Hepatocyte (in vitro differentiated cells): Measurements from ENCODE around the gene RPS6KL1. TPM values are rescaled to one million over a fixed set of nuclear protein-coding genes. Genes with fewer than 3 reads are reported as not detected.

ENCODE experiments used
- DNase-seq: peaks from one replicate; pipeline ENCODE4 v3.0.0-alpha.2; 2016; ENCODE audit warnings: low spot score
- H2AFZ ChIP-seq: fragments of 200-600 bp; sonication (generic); 2 replicates; pipeline ENCODE4 v1.6.0; 2016; ENCODE audit warnings: antibody characterized with exemption, mild to moderate bottlenecking
- H3K27ac ChIP-seq: fragments of 200-600 bp; sonication (generic); 2 replicates; pipeline ENCODE4 v1.5.1; 2016; ENCODE audit warnings: mild to moderate bottlenecking
- H3K27me3 ChIP-seq: fragments of 200-600 bp; sonication (generic); 2 replicates; pipeline ENCODE4 v1.6.1; 2016
- H3K36me3 ChIP-seq: fragments of 200-600 bp; sonication (generic); replicated peaks from 2 replicates; pipeline ENCODE4 v1.5.1; 2016; ENCODE audit warnings: low read depth; ENCODE audit not compliant: insufficient read depth
- H3K4me1 ChIP-seq: fragments of 200-600 bp; sonication (generic); 2 replicates; pipeline ENCODE4 v1.5.1; 2016; ENCODE audit warnings: mild to moderate bottlenecking, moderate library complexity; ENCODE audit not compliant: insufficient read depth
- H3K4me2 ChIP-seq: fragments of 200-600 bp; sonication (generic); 2 replicates; pipeline ENCODE4 v1.6.0; 2016
- H3K4me3 ChIP-seq: fragments of 200-600 bp; sonication (generic); 2 replicates; pipeline ENCODE4 v1.5.1; 2016; ENCODE audit warnings: mild to moderate bottlenecking
- H3K79me2 ChIP-seq: fragments of 200-600 bp; sonication (generic); 2 replicates; pipeline ENCODE4 v1.6.0; 2017; ENCODE audit warnings: mild to moderate bottlenecking
- H3K9me2 ChIP-seq: fragments of 200-600 bp; sonication (generic); replicated peaks from 2 replicates; pipeline ENCODE4 v1.6.0; 2017; ENCODE audit warnings: mild to moderate bottlenecking; ENCODE audit not compliant: insufficient read depth
- H3K9me3 ChIP-seq: fragments of 200-600 bp; sonication (generic); 2 replicates; pipeline ENCODE4 v1.5.1; 2016; ENCODE audit warnings: low read depth, mild to moderate bottlenecking
- H4K20me1 ChIP-seq: fragments of 200-600 bp; sonication (generic); 2 replicates; pipeline ENCODE4 v1.6.0; 2016; ENCODE audit warnings: mild to moderate bottlenecking; ENCODE audit not compliant: insufficient read depth, poor library complexity, severe bottlenecking
- EZH2 ChIP-seq: fragments of 200-600 bp; sonication (generic); IDR thresholded peaks from 2 replicates; pipeline ENCODE4 v1.6.1; 2016; ENCODE audit warnings: antibody characterized with exemption, mild to moderate bottlenecking, borderline replicate concordance
- EZH2phosphoT487 ChIP-seq: fragments of 200-600 bp; sonication (generic); IDR thresholded peaks from one replicate; pipeline ENCODE4 v1.6.1; 2018; ENCODE audit warnings: antibody characterized with exemption, mild to moderate bottlenecking, low read depth, moderate library complexity; ENCODE audit not compliant: unreplicated experiment, severe bottlenecking
- WGBS: methylation state at CpG from one replicate; pipeline ENCODE4 v1.1.6; 2016; ENCODE audit warnings: low lambda C conversion rate; ENCODE audit errors: missing lambda C conversion rate; 5-methylcytosine and 5-hydroxymethylcytosine counted together
- polyA plus RNA-seq: library from polyadenylated mRNA; unstranded; fragments of >200 nt; fragmentation: Nextera tagmentation; extraction: Ambion mirVana; gene quantifications from 2 replicates; pipeline ENCODE4 v1.2.1, GENCODE V29; 2016
- total RNA-seq: library from RNA; depleted of rRNA; stranded (reverse); fragments of >200 nt; gene quantifications from 2 replicates; pipeline ENCODE4 v1.2.3, GENCODE V29; 2014
- TF ChIP-seq, protein P1 (sequence below): fragments of 200-600 bp; sonication (generic); IDR thresholded peaks from 2 replicates; pipeline ENCODE4 v1.5.1; 2016; ENCODE audit warnings: antibody characterized with exemption, mild to moderate bottlenecking; ENCODE audit not compliant: poor library complexity

Gene RPS6KL1
- total and polyA plus RNA-seq, 2 experiments from 2014 or later = 0.18 to 0.57 TPM

DNA sequence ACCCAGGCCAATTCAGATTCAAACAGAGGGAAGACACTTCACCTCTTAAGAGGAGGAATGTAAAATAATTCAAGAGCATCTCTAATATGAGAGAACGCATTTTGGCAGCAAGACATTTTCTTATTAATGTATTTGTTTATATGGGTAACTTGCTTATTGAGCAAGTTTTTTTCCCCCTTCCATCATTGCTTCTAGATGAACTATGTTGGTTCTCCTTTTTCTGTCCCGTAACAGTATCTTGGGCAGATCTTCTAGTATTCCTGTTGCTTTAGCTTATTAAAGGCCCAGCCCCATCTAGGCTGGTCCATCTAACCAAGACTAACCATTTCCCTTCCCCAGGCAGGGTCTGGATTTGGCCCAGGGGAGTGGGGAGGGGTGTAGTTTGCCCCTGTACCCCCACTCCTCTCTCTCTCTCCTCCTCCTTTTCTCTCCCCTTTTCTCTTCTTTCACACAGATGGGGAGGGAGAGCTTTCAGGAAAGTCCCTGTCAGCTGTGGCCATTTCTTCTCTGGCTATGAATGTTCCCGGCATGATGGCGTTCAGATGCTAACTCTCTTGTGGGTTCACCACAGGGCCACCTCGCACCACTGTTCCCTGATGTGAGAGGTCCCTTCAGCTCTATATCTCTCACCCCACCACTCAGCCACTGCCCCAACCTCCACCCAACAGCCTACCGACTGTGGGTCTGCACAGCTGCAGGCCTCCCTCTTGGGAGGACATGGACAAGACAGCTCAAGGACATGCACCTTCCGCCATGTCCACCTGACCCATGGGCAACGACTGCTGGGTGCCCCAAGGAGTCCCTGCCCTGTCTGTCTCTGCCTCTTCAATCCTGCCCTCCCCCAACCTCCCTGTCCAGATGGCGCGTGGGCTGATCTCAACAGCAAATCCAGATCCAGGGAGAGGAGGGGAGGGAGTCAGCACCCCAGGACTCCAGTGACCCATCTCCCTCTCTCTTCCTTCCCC is 15.8 kb upstream of the RPS6KL1 start:
- WGBS = 97% methylated on average over 10 of the region's 10 CpGs
- no peak overlapping the region for H3K4me2 ChIP-seq
- TF ChIP-seq EZH2phosphoT487 (no peak), EZH2 (no peak)
- TF ChIP-seq, protein P1, sequence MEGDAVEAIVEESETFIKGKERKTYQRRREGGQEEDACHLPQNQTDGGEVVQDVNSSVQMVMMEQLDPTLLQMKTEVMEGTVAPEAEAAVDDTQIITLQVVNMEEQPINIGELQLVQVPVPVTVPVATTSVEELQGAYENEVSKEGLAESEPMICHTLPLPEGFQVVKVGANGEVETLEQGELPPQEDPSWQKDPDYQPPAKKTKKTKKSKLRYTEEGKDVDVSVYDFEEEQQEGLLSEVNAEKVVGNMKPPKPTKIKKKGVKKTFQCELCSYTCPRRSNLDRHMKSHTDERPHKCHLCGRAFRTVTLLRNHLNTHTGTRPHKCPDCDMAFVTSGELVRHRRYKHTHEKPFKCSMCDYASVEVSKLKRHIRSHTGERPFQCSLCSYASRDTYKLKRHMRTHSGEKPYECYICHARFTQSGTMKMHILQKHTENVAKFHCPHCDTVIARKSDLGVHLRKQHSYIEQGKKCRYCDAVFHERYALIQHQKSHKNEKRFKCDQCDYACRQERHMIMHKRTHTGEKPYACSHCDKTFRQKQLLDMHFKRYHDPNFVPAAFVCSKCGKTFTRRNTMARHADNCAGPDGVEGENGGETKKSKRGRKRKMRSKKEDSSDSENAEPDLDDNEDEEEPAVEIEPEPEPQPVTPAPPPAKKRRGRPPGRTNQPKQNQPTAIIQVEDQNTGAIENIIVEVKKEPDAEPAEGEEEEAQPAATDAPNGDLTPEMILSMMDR = no peak

DNA sequence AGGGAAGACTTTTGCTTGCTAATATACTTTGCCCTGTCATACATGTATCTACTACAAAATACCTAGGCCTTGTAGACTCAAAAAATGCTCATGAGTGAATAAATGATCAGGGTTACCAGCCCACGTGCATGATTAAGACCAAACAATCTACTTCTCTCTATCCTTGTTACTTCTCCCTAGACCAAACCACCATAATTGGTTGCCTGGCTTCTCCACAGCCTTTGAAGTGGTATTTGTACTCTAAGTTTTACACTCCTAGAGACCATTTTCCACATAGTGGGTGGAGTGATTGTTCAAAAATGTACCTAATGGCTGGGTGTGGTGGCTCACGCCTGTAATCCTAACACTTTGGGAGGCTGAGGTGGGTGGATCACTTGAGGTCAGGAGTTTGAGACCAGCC is 14.1 kb upstream of the RPS6KL1 start:
- Histone ChIP-seq H3K27me3 (peaks cover 5% of the 10 kb centered on the region), H3K9me3 (no peaks in the 10 kb centered on the region), H3K4me1 (peaks cover 5% of the 10 kb centered on the region), H4K20me1 (no peaks in the 10 kb centered on the region), H3K36me3 (no peaks in the 10 kb centered on the region), H3K4me3 (no peak overlapping the region), H3K4me2 (no peak overlapping the region), H2AFZ (no peak overlapping the region), H3K27ac (no peak overlapping the region), H3K79me2 (no peaks in the 10 kb centered on the region), H3K9me2 (no peaks in the 10 kb centered on the region)
- WGBS = 81% methylated on average over 2 of the region's 2 CpGs
- TF ChIP-seq EZH2phosphoT487 = no peak
- TF ChIP-seq, protein P1 = no peak
- no peak for TF ChIP-seq EZH2
- no peak for DNase-seq

More for the DNA sequence above, 15.8 kb upstream of the RPS6KL1 start:
- no peak for DNase-seq
- no peaks in the 10 kb centered on the region for H4K20me1 ChIP-seq
- H3K27me3 ChIP-seq = peaks cover 2% of the 10 kb centered on the region
- peaks cover 5% of the 10 kb centered on the region for H3K4me1 ChIP-seq
- H2AFZ ChIP-seq = no peak overlapping the region
- H3K4me3 ChIP-seq = no peak overlapping the region
- no peaks in the 10 kb centered on the region for H3K9me3 ChIP-seq
- no peaks in the 10 kb centered on the region for H3K36me3 ChIP-seq
- no peaks in the 10 kb centered on the region for H3K79me2 ChIP-seq
- H3K9me2 ChIP-seq = no peaks in the 10 kb centered on the region
- H3K27ac ChIP-seq = no peak overlapping the region

- peaks cover 5% of the 10 kb centered on the region for H3K4me1 ChIP-seq
- 94% methylated on average over 8 of the region's 8 CpGs for WGBS
- no peaks in the 10 kb centered on the region for H3K36me3 ChIP-seq
- H3K27me3 ChIP-seq = peaks cover 5% of the 10 kb centered on the region
- no peak overlapping the region for H3K27ac ChIP-seq
- H3K4me2 ChIP-seq = no peak overlapping the region
- no peaks in the 10 kb centered on the region for H3K9me3 ChIP-seq
- no peak for DNase-seq
- H2AFZ ChIP-seq = no peak overlapping the region
- H4K20me1 ChIP-seq = no peaks in the 10 kb centered on the region
- no peaks in the 10 kb centered on the region for H3K79me2 ChIP-seq
- TF ChIP-seq EZH2 = no peak
- TF ChIP-seq EZH2phosphoT487 = no peak
- TF ChIP-seq, protein P1 = no peak
- H3K4me3 ChIP-seq = no peak overlapping the region
- no peaks in the 10 kb centered on the region for H3K9me2 ChIP-seq
Measured at GRCh38 chr14:74936731-74937130, 13.7 kb upstream of the RPS6KL1 start.
